Measurements from ENCODE around the gene ATP2B1. TPM values are rescaled to one million over a fixed set of nuclear protein-coding genes. Genes with fewer than 3 reads are reported as not detected.

ATP2B1 gene
- total RNA-seq, 1 donor = 99.9 TPM

- Histone ChIP-seq H3K36me3 (ENCODE audit: insufficient read depth, low read length) (no peaks in the 10 kb centered on the region), H2AFZ (ENCODE audit: low read length) (no peak overlapping the region), H3K4me2 (ENCODE audit: insufficient read depth, low read length) (no peak overlapping the region), H3K4me3 (ENCODE audit: insufficient read depth, low read length) (no peak overlapping the region), H3K79me2 (ENCODE audit: insufficient read depth, low read length) (no peaks in the 10 kb centered on the region), H3K4me1 (ENCODE audit: insufficient read depth, low read length) (peaks cover 19% of the 10 kb centered on the region), H3K27me3 (ENCODE audit: insufficient read depth, low read length) (no peaks in the 10 kb centered on the region), H4K20me1 (ENCODE audit: insufficient read depth, low read length) (no peaks in the 10 kb centered on the region), H3K9me3 (ENCODE audit: low read depth, low read length) (no peaks in the 10 kb centered on the region), H3K27ac (ENCODE audit: low read depth, low read length) (no peak overlapping the region)
- DNase-seq (ENCODE audit: insufficient read length, low spot score, missing footprints) = no peak
- TF ChIP-seq CTCF (IDR thresholded peaks at IDR 0.05; ENCODE audit: extremely low read depth, low read depth, low read length) = no peak
These were observed 168.1 kb downstream of the ATP2B1 start for GRCh38 chr12:89540586-89540985.

GRCh38 chr12:89539426-89540223, 169.0 kb downstream of the ATP2B1 start:
- Histone ChIP-seq H3K4me2 (ENCODE audit: insufficient read depth, low read length) (no peak overlapping the region), H2AFZ (ENCODE audit: low read length) (no peak overlapping the region), H3K4me3 (ENCODE audit: insufficient read depth, low read length) (no peak overlapping the region), H3K9me3 (ENCODE audit: low read depth, low read length) (no peaks in the 10 kb centered on the region), H4K20me1 (ENCODE audit: insufficient read depth, low read length) (no peaks in the 10 kb centered on the region), H3K27ac (ENCODE audit: low read depth, low read length) (no peak overlapping the region), H3K79me2 (ENCODE audit: insufficient read depth, low read length) (no peaks in the 10 kb centered on the region), H3K36me3 (ENCODE audit: insufficient read depth, low read length) (no peaks in the 10 kb centered on the region), H3K4me1 (ENCODE audit: insufficient read depth, low read length) (peaks cover 12% of the 10 kb centered on the region), H3K27me3 (ENCODE audit: insufficient read depth, low read length) (no peaks in the 10 kb centered on the region)
- DNase-seq (ENCODE audit: insufficient read length, low spot score, missing footprints) = no peak
- no peak for TF ChIP-seq CTCF (IDR thresholded peaks at IDR 0.05; ENCODE audit: extremely low read depth, low read depth, low read length)

- Histone ChIP-seq H4K20me1 (ENCODE audit: insufficient read depth, low read length) (peaks cover under 1% of the 10 kb centered on the region), H2AFZ (ENCODE audit: low read length) (no peak overlapping the region), H3K79me2 (ENCODE audit: insufficient read depth, low read length) (no peaks in the 10 kb centered on the region), H3K36me3 (ENCODE audit: insufficient read depth, low read length) (no peaks in the 10 kb centered on the region), H3K27ac (ENCODE audit: low read depth, low read length) (no peak overlapping the region), H3K4me3 (ENCODE audit: insufficient read depth, low read length) (no peak overlapping the region), H3K4me1 (ENCODE audit: insufficient read depth, low read length) (peaks cover 4% of the 10 kb centered on the region), H3K27me3 (ENCODE audit: insufficient read depth, low read length) (no peaks in the 10 kb centered on the region), H3K4me2 (ENCODE audit: insufficient read depth, low read length) (no peak overlapping the region), H3K9me3 (ENCODE audit: low read depth, low read length) (no peaks in the 10 kb centered on the region)
- TF ChIP-seq CTCF (IDR thresholded peaks at IDR 0.05; ENCODE audit: extremely low read depth, low read depth, low read length) = no peak
- DNase-seq (ENCODE audit: insufficient read length, low spot score, missing footprints) = no peak
These were observed 169.7 kb downstream of the ATP2B1 start for GRCh38 chr12:89538897-89539296.

Small RNA genes within 50 kb of the gene (small RNA-seq; reads per million reads assigned to genes)
- gene AC025034.2 (not detected), gene RNA5SP365 (not detected), gene RNU6-148P (not detected)

Other genes starting within 250 kb of the ATP2B1 start
- gene GALNT4, start 184.0 kb downstream of the ATP2B1 start, total RNA-seq = 9.4 and 11.5 TPM in 2 replicates
- gene POC1B, start 182.8 kb downstream of the ATP2B1 start, total RNA-seq = 10.9 and 24.8 TPM in 2 replicates